Measurements from ENCODE around the gene SORBS1. TPM values are rescaled to one million over a fixed set of nuclear protein-coding genes. Genes with fewer than 3 reads are reported as not detected.

The SORBS1 gene
- polyA plus RNA-seq, 1 donor from 2014 or later = 39.5 TPM

- Histone ChIP-seq H3K9me2 (ENCODE audit: insufficient read depth, low read length) (no peaks in the 10 kb centered on the region), H3K36me3 (ENCODE audit: insufficient read depth, low read length) (no peaks in the 10 kb centered on the region), H3K27me3 (ENCODE audit: insufficient read depth, low read depth, low read length) (no peaks in the 10 kb centered on the region), H3K79me2 (replicated peaks; ENCODE audit: insufficient read depth, low read length) (no peaks in the 10 kb centered on the region), H3F3A (ENCODE audit: insufficient read depth, low read length, poor library complexity, severe bottlenecking) (no peaks in the 10 kb centered on the region), H3K4me2 (ENCODE audit: low read length) (no peak overlapping the region), H4K20me1 (ENCODE audit: insufficient read depth) (no peaks in the 10 kb centered on the region), H2AFZ (ENCODE audit: low read depth, low read length) (no peak overlapping the region), H3K4me3 (ENCODE audit: low read length) (no peak overlapping the region), H3K9me3 (ENCODE audit: low read length) (no peaks in the 10 kb centered on the region), H3K9ac (ENCODE audit: low read length) (no peak overlapping the region), H3K27ac (ENCODE audit: low read length) (no peak overlapping the region)
- TF ChIP-seq CTCF (IDR thresholded peaks at IDR 0.05; ENCODE audit: poor library complexity, severe bottlenecking) (no peak), EP300 (conservative IDR thresholded peaks at IDR 0.05; ENCODE audit: poor library complexity, severe bottlenecking) (no peak), TAF1 (IDR thresholded peaks at IDR 0.05; ENCODE audit: low read depth) (no peak), REST (IDR thresholded peaks at IDR 0.05; ENCODE audit: borderline replicate concordance) (no peak), EZH2 (IDR thresholded peaks at IDR 0.05; ENCODE audit: borderline replicate concordance, insufficient read depth, low read length, poor library complexity, severe bottlenecking) (no peak), POLR2AphosphoS5 (IDR thresholded peaks at IDR 0.05) (no peak), MXI1 (conservative IDR thresholded peaks at IDR 0.05; ENCODE audit: poor library complexity, severe bottlenecking) (no peak), SMC3 (conservative IDR thresholded peaks at IDR 0.05; ENCODE audit: poor library complexity) (no peak), RAD21 (conservative IDR thresholded peaks at IDR 0.05) (no peak)
Observed at GRCh38 chr10:95478935-95479334, 82.2 kb downstream of the SORBS1 start.

- Histone ChIP-seq H3K4me3 (ENCODE audit: low read length) (no peak overlapping the region), H3K9ac (ENCODE audit: low read length) (no peak overlapping the region), H3K79me2 (replicated peaks; ENCODE audit: insufficient read depth, low read length) (no peaks in the 10 kb centered on the region), H3K4me2 (ENCODE audit: low read length) (no peak overlapping the region), H3K27ac (ENCODE audit: low read length) (no peak overlapping the region), H3K9me3 (ENCODE audit: low read length) (no peaks in the 10 kb centered on the region), H2AFZ (ENCODE audit: low read depth, low read length) (no peak overlapping the region), H3K9me2 (ENCODE audit: insufficient read depth, low read length) (no peaks in the 10 kb centered on the region), H4K20me1 (ENCODE audit: insufficient read depth) (no peaks in the 10 kb centered on the region), H3K36me3 (ENCODE audit: insufficient read depth, low read length) (no peaks in the 10 kb centered on the region), H3F3A (ENCODE audit: insufficient read depth, low read length, poor library complexity, severe bottlenecking) (no peaks in the 10 kb centered on the region), H3K27me3 (ENCODE audit: insufficient read depth, low read depth, low read length) (no peaks in the 10 kb centered on the region)
- TF ChIP-seq EP300 (conservative IDR thresholded peaks at IDR 0.05; ENCODE audit: poor library complexity, severe bottlenecking) = no peak
- TF ChIP-seq POLR2AphosphoS5 (IDR thresholded peaks at IDR 0.05) = no peak
- no peak for TF ChIP-seq SMC3 (conservative IDR thresholded peaks at IDR 0.05; ENCODE audit: poor library complexity)
- TF ChIP-seq RAD21 (conservative IDR thresholded peaks at IDR 0.05) = no peak
- no peak for TF ChIP-seq MXI1 (conservative IDR thresholded peaks at IDR 0.05; ENCODE audit: poor library complexity, severe bottlenecking)
- no peak for TF ChIP-seq REST (IDR thresholded peaks at IDR 0.05; ENCODE audit: borderline replicate concordance)
- no peak for TF ChIP-seq TAF1 (IDR thresholded peaks at IDR 0.05; ENCODE audit: low read depth)
Observed at GRCh38 chr10:95478185-95478584, 83.0 kb downstream of the SORBS1 start.

Data from neural cell (in vitro differentiated cells).